Testis (tissue), 3 donors: Measurements from ENCODE around the gene DHFR. TPM values are rescaled to one million over a fixed set of nuclear protein-coding genes. Genes with fewer than 3 reads are reported as not detected.
"Not testable (repeated sequence)": the region's sequence is repeated elsewhere in the genome, so short reads cannot be mapped to it uniquely, and the experiment has no call there.

Experiments
- DNase-seq: peaks from one replicate; pipeline ENCODE4 v3.0.0-alpha.2; 2019
- H3K27ac ChIP-seq, 2 donors: fragments of 200-600 bp; sonication (generic); one replicate each; pipeline ENCODE4 v1.5.1; 2019
- H3K27me3 ChIP-seq: fragments of 200-600 bp; sonication (generic); one replicate; pipeline ENCODE4 v1.5.1; 2019
- H3K36me3 ChIP-seq: fragments of 200-600 bp; sonication (generic); one replicate; pipeline ENCODE4 v1.5.1; 2017; ENCODE audit warnings: low read depth; ENCODE audit errors: missing control alignments
- H3K4me1 ChIP-seq: fragments of 200-600 bp; sonication (generic); one replicate; pipeline ENCODE4 v1.5.1; 2019
- H3K4me3 ChIP-seq, 2 donors: fragments of 200-600 bp; sonication (generic); one replicate each; pipeline ENCODE4 v1.5.1; 2017 to 2019
- H3K9me3 ChIP-seq: fragments of 200-600 bp; sonication (generic); one replicate; pipeline ENCODE4 v1.5.1; 2017
- CTCF ChIP-seq, 3 experiments: fragments of 450-650 bp in 2 of 3; fragments of 200-600 bp in 1 of 3; sonication (generic) in 1 of 3; IDR thresholded peaks; one replicate each; pipeline ENCODE4 v1.5.1; 2016 to 2019; ENCODE audit warnings: antibody characterized with exemption in 3 of 3, mild to moderate bottlenecking in 2 of 3, moderate library complexity in 1 of 3
- POLR2A ChIP-seq: fragments of 450-650 bp; IDR thresholded peaks from one replicate; pipeline ENCODE4 v1.6.1; 2017; ENCODE audit warnings: antibody characterized with exemption, mild to moderate bottlenecking, moderate library complexity
- WGBS, 2 donors: methylation state at CpG; one replicate each; pipeline ENCODE4 v1.1.5; 2018; 5-methylcytosine and 5-hydroxymethylcytosine counted together
- intact Hi-C: fragments of 100-400 bp; cut with DNase I; formaldehyde crosslinking; loops from one replicate; pipeline ENCODE4 v1.15.1; 2023; ENCODE audit warnings: low total_unique reads
- polyA plus RNA-seq: library from polyadenylated mRNA; stranded (reverse); fragments of 350-450 nt; fragmentation: Illumina TruSeq; extraction: RNeasy Lipid Tissue Mini Kit (QIAGEN cat#74804); gene quantifications from one replicate; pipeline ENCODE4 v1.2.3, GENCODE V29; 2014; ENCODE audit warnings: low read depth, low replicate concordance; ENCODE audit not compliant: insufficient read depth
- total RNA-seq, 2 donors: library from RNA; depleted of rRNA; stranded (reverse); fragments of >200 nt; gene quantifications; one replicate each; pipeline ENCODE4 v1.2.3, GENCODE V29; 2016

DHFR gene
- total and polyA plus RNA-seq, 3 donors from 2014 or later = 16.8 to 35.2 (median 18.0) TPM

- intact Hi-C loops = no loop called here
- TF ChIP-seq CTCF (IDR thresholded peaks at IDR 0.05) (no peak), POLR2A (no peak)
Observed at GRCh38 chr5:80591352-80591751, 63.4 kb downstream of the DHFR start.

GRCh38 chr5:80590766-80591165 lies 64.0 kb downstream of the DHFR start:
- Histone ChIP-seq H3K27ac (no peak overlapping the region), H3K27me3 (no peaks in the 10 kb centered on the region), H3K4me3 (no peak overlapping the region), H3K36me3 (no peaks in the 10 kb centered on the region), H3K4me1 (no peaks in the 10 kb centered on the region), H3K9me3 (no peaks in the 10 kb centered on the region)
- no peak for DNase-seq
- 89 to 94% methylated on average over 5 of the region's 5 CpGs for WGBS, 2 donors
- intact Hi-C loops = no loop called here
- TF ChIP-seq CTCF (IDR thresholded peaks at IDR 0.05) = no peak
- no peak for TF ChIP-seq POLR2A

More at GRCh38 chr5:80591352-80591751, 63.4 kb downstream of the DHFR start:
- Histone ChIP-seq H3K27me3 (no peaks in the 10 kb centered on the region), H3K9me3 (no peaks in the 10 kb centered on the region), H3K4me3 (no peak overlapping the region), H3K4me1 (no peaks in the 10 kb centered on the region), H3K27ac (no peak overlapping the region), H3K36me3 (no peaks in the 10 kb centered on the region)
- DNase-seq = no peak
- 88 to 98% methylated on average over 3 of the region's 3 CpGs for WGBS, 2 donors

- Histone ChIP-seq H3K4me3 (no peak overlapping the region), H3K27ac (no peak overlapping the region), H3K36me3 (no peaks in the 10 kb centered on the region), H3K9me3 (no peaks in the 10 kb centered on the region), H3K27me3 (no peaks in the 10 kb centered on the region), H3K4me1 (no peaks in the 10 kb centered on the region)
- no peak for DNase-seq
- TF ChIP-seq CTCF (IDR thresholded peaks at IDR 0.05) (no peak), POLR2A (no peak)
- 94 to 96% methylated on average over 8 of the region's 8 CpGs for WGBS, 2 donors
- intact Hi-C loops = no loop called here
Observed at GRCh38 chr5:80588858-80589540, 65.8 kb downstream of the DHFR start.

GRCh38 chr5:80584770-80585169 lies 70.0 kb downstream of the DHFR start:
- 86 to 89% methylated on average over 6 of the region's 6 CpGs for WGBS, 2 donors
- no peaks in the 10 kb centered on the region for H3K36me3 ChIP-seq
- intact Hi-C loops = no loop called here
- TF ChIP-seq POLR2A (no peak), CTCF (IDR thresholded peaks at IDR 0.05) (no peak)
- no peak overlapping the region for H3K27ac ChIP-seq
- no peak for DNase-seq
- no peak overlapping the region for H3K4me3 ChIP-seq
- H3K9me3 ChIP-seq = no peaks in the 10 kb centered on the region
- no peaks in the 10 kb centered on the region for H3K27me3 ChIP-seq
- no peaks in the 10 kb centered on the region for H3K4me1 ChIP-seq

GRCh38 chr5:80580291-80580690 lies 74.5 kb downstream of the DHFR start:
- H3K9me3 ChIP-seq, H3K36me3 ChIP-seq, DNase-seq, H3K4me1 ChIP-seq, H3K27me3 ChIP-seq, intact Hi-C loops, H3K4me3 ChIP-seq, H3K27ac ChIP-seq: not testable (repeated sequence)
- WGBS, 2 donors = 97 to 98% methylated on average over 3 of the region's 3 CpGs
